Measurements from ENCODE around the gene IGF2BP2.
"Not testable (repeated sequence)": the region's sequence is repeated elsewhere in the genome, so short reads cannot be mapped to it uniquely, and the experiment has no call there.

Gene IGF2BP2

GRCh38 chr3:185678027-185678426, 146.8 kb downstream of the IGF2BP2 start:
- DNase-seq (ENCODE audit: extremely low read depth in 1 of 2, low read depth in 1 of 2), result no peak

DNA sequence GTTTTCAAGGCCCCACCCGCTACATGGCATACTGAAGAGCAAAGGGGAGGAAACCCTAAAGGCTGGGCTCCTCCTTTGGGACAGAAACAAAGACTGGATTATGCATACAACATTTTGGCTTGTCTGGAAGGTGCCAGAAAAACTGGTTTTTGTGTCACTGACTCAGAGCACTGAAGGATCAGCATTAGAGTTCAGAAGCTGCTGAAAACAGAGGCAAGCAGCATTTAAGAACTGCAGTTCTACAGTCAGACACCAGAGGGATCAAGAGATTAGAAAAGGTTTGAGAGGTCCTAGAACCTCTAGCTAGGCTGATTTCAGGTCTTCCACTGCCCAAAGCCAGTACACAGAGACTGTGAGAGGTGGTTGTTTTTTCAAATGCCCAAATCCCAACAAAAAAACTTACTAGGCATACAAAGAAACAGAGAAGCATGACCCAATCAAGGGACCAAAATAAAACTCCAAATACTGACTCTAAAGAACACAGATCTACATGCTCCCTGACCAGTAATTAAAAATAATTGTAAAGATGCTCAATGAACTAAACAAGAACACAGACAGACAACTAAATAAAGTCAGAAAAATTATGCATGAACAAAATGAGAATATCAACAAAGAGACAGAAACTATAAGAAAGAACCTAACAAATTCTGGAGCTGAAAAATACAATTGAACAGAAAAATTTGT, 147.6 kb downstream of the IGF2BP2 start:
- DNase-seq (ENCODE audit: extremely low read depth in 1 of 2, low read depth in 1 of 2), result no peak

DNA sequence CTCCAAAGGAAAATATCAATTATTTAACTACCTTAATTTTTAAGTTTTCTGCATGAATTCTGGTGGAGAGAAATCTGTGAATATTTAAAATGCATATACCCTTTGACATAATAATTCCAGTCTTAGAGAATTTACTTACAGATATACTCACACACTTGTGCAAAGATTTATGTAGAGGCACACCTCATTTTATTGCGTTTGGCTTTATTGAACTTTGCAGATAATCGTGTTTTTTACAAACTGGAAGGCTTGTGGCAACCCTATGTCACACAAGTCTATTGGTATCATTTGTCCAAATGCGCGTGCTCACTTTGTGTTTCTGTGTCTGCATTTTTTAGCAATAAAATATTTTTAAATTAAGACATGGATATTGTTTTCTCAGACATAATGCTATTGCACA, 157.3 kb downstream of the IGF2BP2 start:
- DNase-seq (ENCODE audit: extremely low read depth in 1 of 2, low read depth in 1 of 2), result no peak

DNA sequence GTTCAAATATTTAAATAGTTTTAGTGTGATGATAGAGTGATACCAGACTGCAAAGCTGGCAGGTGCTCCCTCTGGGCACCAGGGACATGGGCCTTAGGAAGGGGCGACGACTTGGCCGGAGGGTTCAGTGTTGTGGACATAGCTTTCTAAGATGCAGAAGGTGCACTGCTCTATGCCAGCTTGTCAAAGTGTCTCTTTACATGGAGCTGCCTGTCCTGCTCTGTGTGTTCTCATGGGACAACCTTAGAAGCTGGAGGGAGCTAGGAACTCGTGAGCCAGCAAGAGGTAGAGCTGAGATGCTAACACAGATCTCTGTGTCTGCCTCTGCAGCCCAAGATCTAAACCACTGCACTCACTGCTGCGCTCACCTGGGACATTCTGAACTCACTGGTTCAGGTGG, 160.9 kb downstream of the IGF2BP2 start:
- DNase-seq (ENCODE audit: extremely low read depth in 1 of 2, low read depth in 1 of 2), result no peak

DNA sequence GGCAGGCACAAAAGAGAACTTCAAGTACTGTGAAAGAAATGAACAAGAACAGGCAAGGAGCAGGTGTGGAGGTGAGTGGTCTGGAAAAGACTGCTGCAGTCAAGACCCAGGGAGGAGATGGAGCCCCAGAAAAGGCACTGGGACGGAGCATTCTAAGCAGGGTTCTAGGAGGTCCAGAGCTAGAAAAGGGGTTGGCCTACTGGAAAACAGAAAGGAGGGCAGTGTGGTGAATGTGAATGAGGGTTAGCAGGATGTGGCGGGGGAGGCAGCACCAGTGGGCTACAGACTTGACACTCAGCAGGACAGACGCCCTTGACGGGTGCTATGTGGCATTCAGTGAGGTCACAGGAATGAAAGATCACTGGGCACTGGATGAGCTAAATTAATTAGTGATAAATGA, 163.1 kb downstream of the IGF2BP2 start:
- no peak for DNase-seq (ENCODE audit: extremely low read depth in 1 of 2, low read depth in 1 of 2)

DNA sequence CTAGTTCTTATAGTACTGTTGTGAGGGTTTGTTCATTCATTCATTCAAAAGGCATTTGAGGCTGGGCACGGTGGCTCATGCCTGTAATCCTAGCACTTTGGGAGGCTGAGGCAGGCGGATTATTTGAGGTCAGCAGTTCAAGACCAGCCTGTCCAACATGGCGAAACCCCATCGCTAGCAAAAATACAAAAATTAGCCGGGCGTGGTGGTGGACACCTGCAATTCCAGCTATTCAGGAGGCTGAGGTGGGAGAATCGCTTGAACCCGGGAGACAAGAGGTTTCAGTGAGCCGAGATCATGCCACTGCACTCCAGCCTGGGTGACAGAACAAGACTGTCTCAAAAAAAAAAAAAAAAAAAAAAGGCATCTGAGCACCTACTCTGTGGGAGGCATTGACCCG, 163.5 kb downstream of the IGF2BP2 start:
- not testable (repeated sequence) for DNase-seq (ENCODE audit: extremely low read depth in 1 of 2, low read depth in 1 of 2)

DNA sequence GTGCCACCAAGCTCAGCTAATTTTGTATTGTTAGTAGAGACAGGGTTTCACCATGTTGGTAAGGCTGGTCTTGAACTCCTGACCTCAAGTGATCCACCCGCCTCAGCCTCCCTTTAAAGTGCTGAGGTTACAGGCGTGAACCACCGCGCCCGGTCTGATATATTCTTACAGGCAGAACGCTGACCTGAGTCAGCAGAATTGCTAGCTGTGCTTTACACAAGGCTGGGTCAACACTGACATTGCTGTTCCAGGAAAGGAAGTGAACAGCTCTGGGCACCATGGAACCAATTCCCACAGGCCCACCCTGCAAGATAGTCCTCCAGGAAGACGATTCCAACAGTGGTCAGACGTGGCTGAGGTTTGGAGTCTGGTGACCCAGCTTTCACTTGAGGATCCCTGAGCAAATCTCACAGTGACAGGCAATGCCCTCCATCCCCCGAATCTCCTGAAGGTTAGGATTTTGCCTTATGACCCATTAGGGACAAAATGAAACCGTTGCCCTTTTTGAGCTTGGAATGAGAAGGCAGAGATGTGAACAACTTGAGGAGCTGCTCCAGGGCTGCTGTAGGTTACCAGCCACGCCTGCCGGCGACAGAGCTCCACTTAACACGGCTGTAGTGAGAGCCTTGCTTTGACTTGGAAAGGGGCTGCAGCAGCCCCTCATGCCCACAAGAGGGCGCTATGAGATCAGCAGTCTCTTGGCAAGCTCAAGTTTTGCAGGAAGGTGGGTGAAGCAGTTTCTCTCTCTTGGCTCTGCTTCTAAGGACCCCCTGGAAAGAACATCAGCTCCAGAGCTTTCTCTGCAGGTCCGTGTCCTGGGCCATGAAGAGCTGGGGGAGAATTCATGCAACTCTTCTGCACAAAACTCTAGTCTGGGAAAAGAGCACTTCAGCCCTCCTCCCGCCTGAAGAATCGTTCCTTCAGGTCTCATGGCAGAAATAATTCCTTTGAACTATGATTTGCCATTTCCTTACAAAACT, 164.6 kb downstream of the IGF2BP2 start:
- DNase-seq (ENCODE audit: extremely low read depth in 1 of 2, low read depth in 1 of 2), result peak; percentile 25 to 42

DNA sequence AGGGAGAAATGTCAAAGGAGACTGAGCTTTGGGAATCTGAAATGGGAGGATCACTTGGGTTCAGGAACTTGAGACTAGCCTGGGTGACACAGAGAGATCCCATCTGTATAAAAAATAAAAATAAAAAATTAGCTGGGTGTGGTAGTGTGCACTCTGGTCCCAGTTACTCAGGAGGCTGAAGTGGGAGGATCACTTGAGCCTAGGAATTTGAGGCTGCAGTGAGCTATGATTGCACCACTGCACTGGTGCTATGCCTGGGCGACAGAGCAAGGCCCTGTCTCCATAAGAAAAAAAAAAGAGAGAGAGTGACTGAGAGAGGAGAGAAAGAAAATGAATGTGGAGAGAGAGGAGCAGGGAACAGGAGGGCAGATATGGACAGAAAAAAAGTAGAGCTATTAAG, 165.9 kb downstream of the IGF2BP2 start:
- DNase-seq (ENCODE audit: extremely low read depth in 1 of 2, low read depth in 1 of 2), result no peak

- peak in 1 of 2 donors; percentile 12 for DNase-seq (ENCODE audit: extremely low read depth in 1 of 2, low read depth in 1 of 2)
Observed at GRCh38 chr3:185658504-185658912, 166.3 kb downstream of the IGF2BP2 start.

- DNase-seq (ENCODE audit: extremely low read depth in 1 of 2, low read depth in 1 of 2), result no peak
Observed at GRCh38 chr3:185657691-185658503, 166.9 kb downstream of the IGF2BP2 start.

DNA sequence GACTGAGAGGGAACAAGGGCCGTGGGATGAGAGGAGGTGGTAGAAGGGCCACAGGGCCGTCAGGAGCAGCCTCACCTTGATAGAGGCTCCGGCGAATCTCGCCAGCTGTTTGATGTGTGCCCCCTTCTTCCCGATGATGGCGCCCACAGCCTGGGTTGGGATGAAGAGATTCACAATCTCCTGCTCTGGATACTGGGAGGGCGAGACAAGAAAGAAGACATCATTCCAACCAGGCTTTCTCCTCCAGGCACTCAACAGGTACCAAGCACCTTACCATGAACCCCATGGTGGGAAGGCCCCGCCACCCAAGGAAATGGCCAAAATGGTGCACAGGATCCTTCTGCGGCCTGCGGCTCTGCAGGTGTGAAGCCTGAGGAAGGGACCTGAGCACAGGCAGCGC, 167.6 kb downstream of the IGF2BP2 start:
- no peak for DNase-seq (ENCODE audit: extremely low read depth in 1 of 2, low read depth in 1 of 2)

DNA sequence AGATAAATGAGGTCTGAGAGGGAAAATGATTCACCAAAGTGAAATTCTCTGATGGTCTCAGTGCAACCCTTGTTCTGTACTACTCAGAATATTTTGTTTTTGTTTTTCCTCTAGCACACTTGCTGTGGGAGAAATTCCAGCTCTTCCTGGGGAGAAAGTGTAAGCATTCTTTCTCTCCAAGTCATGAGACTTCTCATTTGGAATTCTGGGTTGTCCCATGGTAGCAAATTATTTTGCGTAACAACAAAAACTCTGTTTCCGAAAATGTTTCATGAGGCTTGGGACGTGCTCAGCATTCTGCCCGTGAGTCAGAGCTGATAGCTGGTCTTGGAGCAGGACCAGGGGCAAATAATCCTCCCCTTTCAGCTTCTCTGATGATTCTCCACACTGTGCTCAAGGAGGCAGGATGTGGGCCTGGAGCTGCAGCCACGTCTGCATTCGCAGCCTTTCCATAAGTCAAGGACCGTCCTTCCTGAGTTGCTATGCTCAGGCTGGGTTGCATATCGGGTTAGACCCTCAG, 168.5 kb downstream of the IGF2BP2 start:
- DNase-seq (ENCODE audit: extremely low read depth in 1 of 2, low read depth in 1 of 2), result no peak

DNA sequence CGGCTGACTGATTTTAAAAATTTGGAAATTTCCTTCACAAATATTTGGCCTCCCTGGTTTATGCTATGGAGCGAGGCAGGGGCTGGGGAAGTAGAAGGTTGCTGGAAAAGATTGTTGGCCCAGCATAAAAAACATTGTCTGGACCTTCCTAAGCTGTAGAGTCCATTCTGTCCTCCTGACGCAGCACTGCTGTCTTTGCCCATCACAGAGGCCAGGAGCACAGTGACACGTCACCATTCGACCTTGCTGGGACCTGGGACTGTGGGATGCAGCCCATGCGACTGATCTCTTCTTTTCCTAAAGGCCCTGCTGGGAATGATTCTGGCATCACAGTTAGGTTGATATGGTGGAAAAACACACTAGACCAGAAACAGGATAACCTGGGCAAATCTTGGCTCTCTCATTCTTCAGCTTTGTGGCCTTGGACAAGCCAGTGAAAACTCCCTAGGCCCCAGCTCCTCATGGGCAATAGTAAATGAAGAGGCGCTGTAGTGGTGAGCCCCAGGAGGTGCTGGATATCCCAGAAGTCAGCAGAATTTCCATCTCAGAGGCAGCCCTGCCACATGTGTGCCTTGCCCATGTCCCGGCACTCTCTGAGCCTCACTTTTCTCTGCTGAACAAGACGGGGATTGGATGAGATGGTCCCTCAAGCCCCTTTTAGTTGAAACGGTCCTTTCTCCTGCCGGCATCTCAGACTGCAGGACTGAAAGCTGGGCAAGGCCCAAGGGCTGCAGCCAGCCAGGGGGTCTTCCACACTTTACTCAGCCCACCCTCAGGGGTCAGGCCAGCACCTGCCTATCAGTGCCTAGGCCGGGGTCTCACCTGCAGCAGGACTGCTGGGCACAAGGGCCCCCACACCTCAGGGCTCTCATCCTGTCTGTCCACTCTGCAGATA, 169.2 kb downstream of the IGF2BP2 start:
- DNase-seq (ENCODE audit: extremely low read depth in 1 of 2, low read depth in 1 of 2), result no peak

DNA sequence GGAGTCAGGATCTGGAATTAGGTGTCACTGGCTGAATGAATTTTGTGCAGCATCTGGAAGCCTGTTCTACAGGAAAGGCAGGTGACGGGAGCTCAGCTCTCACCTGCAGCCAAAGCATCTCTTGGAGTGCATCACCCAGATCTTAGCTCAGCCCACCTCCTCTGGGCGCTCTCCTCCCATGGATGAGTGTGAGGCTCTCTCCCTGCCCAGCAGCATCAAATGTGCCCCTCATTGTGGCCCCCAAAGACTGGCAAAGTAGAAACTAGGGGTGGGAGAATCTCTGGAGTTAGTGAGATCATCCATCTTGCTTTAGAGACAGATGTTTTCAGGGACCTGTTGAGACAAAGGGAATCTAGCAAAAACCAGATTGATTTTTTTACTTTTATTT, 170.1 kb downstream of the IGF2BP2 start:
- no peak for DNase-seq (ENCODE audit: extremely low read depth in 1 of 2, low read depth in 1 of 2)

- DNase-seq (ENCODE audit: extremely low read depth in 1 of 2, low read depth in 1 of 2), result no peak
Observed at GRCh38 chr3:185653949-185654757, 170.7 kb downstream of the IGF2BP2 start.

GRCh38 chr3:185651971-185652370, 172.9 kb downstream of the IGF2BP2 start:
- no peak for DNase-seq (ENCODE audit: extremely low read depth in 1 of 2, low read depth in 1 of 2)

DNA sequence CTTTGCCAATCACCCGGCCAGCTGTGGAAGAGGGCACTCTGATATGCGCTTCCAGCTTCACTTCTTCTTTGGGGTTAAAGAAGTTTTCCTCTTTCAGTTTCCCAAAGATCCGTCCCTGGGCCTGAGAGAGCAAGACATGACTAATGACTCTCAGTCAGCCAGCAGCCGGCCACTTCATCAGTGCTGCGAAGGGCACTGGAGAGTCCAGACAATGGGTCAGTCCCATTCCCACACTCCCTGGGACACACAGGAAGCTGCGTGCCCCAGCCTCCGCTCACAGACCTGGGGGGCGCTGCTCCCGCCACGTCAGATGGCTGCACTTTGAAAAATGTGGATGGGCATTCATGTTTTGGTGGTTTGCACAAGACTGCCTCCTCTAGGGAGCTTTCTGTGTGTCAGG, 175.4 kb downstream of the IGF2BP2 start:
- DNase-seq (ENCODE audit: extremely low read depth in 1 of 2, low read depth in 1 of 2), result no peak

DNA sequence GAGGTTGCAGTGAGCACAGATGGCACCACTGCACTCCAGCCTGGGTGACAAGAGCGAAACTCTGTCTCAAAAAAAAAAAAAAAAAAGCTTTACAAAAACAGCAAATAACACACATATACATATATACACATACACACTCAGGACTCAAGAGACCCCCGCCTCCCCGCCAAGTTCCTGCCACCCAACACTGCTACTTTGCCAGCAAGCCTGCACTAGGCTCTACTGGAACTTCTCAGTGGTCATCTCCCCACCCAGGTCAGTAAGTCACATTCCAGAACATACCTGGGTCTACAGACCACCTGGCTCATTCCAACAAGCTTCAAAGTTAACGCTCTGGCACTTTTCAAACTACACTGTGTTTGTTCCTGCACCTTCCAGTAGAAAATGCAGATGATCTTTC, 176.4 kb downstream of the IGF2BP2 start:
- DNase-seq (ENCODE audit: extremely low read depth in 1 of 2, low read depth in 1 of 2), result no peak

DNA sequence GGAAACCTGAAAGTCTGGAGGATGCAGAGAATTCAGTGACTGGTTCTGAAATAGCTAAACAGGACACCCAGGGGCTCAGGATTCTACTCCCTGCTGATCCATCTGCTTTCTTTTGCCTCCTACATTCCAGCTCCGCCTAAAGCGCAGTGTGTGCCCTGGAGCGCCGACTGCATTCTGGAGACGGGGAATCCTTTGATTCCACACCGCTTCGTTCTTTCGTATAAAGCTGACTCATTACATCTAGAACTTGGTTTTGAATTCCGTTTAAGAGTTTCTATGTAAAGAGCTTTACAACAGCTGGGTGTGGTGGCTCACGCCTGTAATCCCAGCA, 177.0 kb downstream of the IGF2BP2 start:
- no peak for DNase-seq (ENCODE audit: extremely low read depth in 1 of 2, low read depth in 1 of 2)
